HG03196 (cell line): ENCODE measurements around the gene HTT.
A peak's percentile ranks its signal among the peaks of the same experiment; 100 is the strongest.

Experiments
- ATAC-seq: cut with Tn5 transposase; IDR thresholded peaks from one replicate; pipeline ENCODE4 v1.9.1; 2021; ENCODE audit not compliant: unreplicated experiment

HTT gene

DNA sequence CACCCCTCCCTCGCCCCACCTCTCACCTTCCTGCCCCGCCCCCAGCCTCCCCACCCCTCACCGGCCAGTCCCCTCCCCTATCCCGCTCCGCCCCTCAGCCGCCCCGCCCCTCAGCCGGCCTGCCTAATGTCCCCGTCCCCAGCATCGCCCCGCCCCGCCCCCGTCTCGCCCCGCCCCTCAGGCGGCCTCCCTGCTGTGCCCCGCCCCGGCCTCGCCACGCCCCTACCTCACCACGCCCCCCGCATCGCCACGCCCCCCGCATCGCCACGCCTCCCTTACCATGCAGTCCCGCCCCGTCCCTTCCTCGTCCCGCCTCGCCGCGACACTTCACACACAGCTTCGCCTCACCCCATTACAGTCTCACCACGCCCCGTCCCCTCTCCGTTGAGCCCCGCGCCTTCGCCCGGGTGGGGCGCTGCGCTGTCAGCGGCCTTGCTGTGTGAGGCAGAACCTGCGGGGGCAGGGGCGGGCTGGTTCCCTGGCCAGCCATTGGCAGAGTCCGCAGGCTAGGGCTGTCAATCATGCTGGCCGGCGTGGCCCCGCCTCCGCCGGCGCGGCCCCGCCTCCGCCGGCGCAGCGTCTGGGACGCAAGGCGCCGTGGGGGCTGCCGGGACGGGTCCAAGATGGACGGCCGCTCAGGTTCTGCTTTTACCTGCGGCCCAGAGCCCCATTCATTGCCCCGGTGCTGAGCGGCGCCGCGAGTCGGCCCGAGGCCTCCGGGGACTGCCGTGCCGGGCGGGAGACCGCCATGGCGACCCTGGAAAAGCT lies at the start of gene HTT, which contains the start of gene HTT-AS:
Gene HTT (plus strand): TSS at position 604 of the 768 bp plus-strand sequence. CDS start 145 bp downstream, at position 749.
Gene HTT-AS (minus strand): TSS at position 461 of the 768 bp plus-strand sequence.
- peak; percentile 65 for ATAC-seq

DNA sequence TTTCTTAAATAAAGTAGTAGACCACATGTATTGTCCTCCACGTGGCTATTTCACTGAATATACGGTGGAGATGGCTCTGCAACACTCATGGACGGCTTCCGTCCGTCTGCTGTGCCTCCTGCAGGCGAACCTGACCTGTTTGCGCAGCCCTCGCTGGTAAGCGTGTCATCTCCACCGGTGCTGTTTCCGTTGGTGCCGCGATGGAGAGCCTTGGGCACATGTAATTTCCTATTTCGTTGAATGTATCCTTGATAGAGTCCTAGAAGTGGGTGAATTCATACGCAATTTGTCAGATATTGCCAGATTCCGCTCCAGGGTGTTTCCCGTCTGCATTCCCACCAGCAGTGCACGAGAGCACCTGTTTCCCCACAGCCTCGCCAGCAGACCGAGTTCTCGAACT lies 48.6 kb upstream of the HTT start:
- ATAC-seq: no peak

DNA sequence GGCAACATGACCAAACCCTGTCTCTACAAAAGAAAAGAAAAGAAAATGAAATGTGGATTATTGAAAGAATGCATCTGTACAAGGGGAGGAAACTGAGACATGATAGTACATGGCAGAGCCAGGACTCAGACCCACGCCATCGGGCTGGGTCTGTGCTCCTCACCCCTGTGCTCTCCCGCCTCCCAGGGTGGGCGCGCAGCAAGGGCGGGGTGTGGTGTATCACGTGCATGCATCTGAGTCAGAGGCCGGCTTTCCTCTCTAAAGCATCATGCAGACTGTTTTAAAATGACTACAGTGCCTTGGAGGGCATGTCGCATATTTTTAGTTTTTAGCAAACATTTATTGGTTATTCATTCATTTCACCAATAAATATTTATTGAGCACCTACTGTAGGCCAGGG lies 47.9 kb upstream of the HTT start:
- ATAC-seq: no peak

DNA sequence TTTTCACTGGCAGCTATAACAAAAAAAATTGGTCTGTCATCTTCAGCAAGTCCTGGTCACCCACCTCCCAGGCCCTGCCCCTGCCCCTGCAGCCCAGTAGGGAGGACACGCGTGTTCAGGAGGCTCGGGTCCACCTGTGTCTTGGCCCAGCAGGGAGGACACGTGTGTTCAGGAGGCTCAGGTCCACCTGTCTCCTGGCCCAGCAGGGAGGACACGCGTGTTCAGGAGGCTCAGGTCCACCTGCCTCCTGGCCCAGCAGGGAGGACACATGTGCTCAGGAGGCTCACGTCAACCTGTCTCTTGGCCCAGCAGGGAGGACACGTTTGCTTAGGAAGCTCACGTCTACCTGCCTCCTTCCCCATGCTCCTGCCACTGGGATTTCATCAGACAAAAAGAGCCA lies 45.0 kb upstream of the HTT start:
- no peak for ATAC-seq

DNA sequence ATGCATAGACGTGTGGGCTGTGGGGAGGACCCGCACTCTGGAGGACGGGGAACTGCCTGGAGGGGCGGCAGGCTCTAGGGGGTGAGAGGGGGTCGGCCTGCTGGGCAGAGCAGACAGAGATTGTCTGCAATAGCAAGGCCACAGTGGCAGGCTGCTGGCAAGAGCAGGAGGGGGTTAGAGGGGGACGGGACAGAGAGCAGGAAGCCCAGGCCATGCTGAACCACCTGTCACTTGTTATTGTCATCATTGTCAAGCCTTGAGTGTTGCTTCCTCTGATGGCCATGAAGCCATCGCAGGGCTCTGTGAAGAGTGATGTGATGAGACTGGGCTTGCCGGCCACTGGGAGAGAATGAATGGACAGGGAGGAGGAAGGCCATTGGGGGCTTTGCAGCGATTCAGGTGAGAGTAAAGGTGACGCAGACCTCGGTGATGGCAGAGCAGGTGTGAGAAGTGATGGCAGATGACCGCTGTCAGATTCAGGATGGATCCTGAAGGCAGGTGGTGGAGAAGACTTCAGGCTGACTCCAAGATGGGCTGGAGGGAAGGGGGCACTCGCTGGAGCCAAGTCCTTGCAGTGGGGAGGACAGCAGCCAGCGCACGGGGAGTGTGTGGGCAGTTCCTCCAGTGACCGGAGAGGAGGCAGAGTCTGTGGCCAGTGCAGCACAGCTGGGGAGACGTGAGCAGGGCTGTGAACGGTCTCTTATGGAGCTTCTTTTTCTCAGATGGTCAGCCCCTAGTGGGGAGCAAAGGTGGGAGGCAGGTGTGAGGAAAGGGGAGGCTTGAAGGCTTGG lies 43.7 kb upstream of the HTT start:
- no peak for ATAC-seq

DNA sequence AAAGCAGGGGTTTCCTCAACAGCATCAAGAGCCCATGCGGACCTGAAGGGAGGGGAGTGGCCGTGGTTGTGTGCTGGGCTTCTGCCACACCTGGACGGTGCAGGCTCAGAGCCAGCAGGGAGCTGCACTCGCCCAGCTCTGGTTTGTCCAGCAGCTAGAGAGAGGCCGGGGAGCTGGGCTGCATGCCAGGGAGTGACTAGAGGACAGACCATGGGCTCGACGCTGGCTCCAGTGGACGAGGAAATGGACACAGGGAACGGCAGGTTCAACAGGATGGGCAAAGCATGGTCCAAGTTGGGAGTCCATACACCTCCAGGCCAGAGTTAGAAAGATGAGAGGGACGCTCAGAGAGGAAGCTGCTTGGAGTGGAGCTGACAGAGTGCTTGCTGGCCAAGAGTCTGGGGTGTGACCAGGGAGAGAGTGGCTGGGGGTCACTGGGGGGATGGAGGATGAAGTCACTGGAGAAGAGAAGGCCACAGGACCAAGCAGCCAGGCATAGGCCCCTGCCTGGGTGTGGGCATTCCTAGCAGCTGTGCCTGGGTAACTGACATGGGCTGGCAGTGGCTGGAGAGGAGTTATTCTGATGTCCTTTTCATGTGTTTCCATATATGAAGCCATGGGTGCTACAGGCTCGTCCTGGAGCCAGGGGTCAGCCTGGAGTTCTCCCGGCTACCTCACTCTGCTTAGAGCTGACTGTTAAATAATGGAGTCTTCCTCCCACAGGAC lies 43.0 kb upstream of the HTT start:
- ATAC-seq: no peak

DNA sequence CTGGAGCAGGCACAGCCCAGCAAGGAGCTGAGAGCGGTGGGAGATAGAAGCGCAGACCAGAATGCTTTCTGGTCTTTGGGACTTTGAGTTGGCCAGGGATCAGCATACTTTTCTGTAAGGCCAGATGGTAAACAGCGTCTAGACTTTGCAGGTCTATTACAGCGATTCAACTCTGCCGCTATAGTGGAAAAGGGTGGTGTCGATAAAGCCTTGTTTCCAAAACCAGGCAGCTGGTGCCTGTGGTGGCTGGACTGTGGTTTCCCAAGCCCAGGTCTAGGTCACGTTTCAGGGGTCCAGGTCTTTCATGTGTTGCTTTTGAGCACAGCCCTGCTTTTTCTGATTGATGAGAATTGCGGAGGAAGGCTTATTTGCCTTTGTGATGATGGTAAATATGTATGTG lies 40.2 kb upstream of the HTT start:
- ATAC-seq: no peak

DNA sequence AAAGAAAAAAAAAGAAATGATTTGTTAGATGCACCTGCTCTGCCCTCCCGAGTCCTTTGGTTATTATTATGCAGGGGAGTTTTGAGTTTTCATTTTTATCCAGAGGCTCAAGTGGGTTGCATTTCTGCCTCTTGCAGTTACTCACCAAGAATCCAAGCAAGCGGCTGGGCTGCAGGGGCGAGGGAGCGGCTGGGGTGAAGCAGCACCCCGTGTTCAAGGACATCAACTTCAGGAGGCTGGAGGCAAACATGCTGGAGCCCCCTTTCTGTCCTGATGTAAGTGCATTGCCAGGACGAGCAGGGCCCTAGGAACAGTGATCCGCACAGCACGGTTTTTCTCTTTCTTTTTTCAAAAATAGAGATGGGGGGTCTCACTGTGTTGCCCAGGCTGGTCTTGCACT lies 39.2 kb upstream of the HTT start:
- no peak for ATAC-seq

DNA sequence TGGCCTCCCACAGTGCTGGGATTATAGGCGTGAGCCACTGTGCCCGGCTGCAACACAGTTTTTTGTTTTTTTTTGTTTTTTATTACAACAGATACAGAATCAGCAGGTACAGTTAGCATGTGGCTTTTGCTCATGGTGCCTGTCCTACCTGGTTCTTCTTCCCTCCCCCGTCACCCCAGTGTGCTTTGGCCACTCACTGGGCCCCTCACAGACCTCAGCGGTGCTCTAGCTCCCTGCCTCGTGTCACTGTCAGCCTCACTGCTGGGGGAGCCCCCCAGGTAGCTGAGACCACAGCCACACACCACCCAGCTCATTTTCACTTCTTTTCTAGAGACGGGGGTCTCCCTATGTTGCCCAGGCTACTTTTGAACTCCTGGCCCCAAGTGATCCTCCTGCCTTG lies 38.8 kb upstream of the HTT start:
- ATAC-seq: no peak

DNA sequence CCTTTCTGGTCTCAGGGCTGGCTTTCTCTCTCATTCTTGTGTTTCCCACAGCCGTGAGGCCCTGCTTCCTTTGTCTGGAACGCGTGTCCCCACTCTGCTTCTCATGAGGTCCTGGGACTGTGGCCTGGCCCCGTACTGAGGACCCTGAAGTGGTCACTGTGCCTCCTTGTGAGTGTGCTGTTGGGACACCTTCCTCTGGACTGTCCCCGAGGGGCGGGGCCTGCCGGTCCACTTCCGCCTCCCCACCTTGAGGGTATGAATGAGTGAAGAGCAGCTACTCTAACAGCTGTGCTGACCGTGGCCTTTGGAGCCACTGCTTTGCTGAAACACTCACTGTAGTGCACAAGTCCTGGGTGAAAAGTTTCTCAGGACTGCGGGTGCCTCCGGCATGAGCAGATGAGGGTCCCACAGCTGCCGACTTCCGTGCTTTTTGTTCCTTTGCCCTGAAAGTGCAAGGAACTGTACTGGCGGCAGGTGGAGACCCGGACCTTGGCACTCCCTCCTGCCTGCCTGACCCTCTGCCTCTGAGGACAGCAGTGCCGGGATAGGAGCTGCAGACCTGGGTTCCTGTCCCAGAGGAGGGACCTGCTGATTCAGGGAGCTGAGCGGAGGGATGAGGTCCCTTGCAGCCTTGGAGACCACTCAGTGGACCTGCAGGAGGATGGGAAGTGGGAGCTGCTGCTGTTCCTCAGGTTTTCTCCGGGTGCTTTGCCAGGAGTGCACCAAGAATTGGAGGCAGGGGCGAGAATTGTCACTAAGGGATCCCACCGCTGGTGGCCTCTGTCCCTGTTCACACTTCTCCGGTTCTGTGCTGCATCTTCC lies 38.1 kb upstream of the HTT start:
- ATAC-seq: no peak

DNA sequence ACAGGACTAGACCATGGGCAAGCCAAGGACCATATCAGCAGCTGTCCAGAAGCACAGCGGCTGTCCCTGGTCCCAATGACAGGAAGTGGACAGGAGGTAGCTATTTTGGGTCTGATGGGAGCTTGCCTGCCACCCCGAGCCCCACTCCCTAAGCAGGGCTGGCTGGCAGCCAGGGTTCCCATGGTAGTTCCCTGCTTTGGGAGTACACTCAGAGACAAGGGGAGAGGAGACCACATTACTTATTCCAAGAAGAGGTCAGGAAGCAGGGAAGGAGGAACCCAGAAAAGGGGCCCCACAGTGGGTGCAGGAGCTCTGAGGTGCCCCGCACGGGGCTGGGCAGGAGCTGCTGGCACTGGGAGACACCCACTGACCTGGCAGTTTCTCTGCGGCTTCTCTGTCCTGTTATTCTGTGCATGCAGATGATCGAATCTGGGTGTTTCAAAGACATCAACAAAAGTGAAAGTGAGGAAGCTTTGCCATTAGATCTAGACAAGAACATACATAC lies 36.5 kb upstream of the HTT start:
- no peak for ATAC-seq

DNA sequence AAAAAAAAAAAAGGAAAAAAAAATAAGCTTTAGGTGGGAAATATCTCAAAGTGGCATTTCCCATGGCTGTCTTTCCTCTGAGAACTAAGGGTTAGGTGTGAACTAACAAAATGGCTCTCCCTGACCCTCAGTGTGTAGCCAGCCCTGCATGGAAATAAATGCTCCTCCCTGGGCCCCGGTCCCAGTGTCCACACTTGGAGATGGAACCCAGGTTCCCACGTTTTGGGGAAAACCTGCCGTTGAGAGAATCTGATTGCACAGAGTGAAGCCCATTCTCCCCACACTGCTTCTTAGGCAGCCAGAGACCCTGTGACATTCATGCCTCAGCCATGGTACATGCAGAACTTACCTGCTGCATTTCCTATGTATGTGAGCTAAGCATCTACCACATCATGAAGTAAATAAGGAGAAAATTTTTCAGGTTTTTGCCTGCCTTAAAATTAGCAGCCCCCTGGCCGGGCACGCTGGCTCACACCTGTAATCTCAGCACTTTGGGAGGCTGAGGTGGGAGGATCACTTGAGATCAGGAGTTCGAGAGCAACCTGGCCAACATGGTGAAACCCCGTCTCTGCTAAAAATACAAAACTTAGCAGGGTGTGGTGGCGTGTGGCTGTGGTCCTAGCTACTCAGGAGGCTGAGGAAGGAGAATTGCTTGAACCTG lies 34.6 kb upstream of the HTT start:
- ATAC-seq: no peak

DNA sequence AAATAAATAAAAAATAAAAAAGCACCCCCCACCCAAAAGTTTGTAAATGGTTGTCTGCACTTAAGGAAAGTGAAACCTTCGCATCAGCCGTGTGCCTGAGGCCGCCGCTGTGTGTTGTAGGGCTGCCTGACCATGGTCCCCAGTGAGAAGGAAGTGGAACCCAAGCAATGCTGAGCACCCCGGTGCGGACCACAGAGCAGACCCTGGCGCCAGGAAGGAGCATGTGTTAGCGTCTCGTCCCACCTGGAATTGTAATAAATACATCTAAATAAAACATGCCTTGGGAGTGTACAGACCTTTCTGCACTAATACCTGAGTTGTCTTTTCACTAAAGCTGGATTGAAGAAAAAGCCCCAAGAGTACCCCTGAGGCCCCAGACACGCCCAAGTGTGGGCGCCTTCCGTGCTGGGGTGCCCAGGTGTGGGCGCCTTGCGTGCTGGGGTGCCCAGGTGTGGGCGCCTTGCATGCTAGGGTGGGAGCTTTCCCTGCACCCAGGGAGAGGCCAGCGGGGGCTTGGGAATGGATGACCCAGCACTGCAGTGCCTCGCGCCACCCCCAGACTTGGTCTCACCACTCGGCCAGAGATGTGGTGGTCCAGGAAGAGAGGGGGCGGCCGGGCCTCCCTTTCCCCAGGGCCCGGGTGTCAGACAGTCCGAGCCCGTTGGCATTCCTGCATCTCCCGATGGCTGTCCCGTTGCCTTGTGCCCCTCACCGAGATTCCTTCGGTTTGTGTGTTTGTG lies 33.9 kb upstream of the HTT start:
- no peak for ATAC-seq

DNA sequence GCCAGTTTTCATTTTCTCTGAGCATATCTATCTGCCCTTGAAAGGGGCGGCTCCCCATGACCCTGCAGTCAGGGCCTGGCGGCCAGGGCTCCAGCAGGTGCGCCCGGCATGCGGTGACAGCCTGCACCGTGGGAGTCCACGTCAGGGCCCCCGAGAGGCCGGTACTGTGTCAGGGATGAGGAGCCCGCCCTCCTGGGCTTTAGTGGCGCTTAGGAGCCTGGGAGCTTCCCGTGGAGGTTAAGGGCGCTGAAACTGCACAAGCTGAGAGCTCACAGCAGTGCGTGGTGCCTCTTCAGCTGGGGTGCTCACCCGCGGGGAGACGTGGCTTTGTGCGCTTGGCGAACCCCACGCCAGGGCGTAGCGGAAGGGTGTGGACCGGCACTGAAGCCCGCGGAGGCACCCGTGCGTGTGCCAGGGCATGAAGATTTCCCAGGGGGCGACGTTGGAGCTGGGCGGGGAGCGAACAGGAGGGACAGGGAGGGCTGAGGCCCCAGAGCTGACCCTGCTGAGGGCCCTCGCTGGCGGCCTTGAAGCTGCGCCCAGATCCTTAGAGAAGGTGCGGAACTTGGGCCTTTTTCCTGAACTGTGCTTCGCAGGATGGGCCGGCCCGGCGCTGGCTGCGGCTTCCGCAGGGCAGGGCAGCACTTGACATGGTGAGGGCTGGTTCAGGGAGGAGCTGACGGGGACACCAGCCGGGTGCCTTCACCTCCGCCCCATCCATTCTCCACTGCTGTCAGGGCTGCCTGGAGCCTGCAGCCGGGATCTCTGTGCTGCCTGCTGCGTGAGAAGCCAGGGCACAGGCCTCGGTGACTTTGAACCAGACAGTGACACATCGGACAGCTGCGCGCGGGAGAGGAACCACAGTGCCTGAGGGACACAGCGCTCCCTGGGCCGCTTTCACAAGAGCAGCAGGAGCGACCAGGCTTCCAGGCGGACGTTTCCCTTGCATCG lies 33.0 kb upstream of the HTT start:
- no peak for ATAC-seq

DNA sequence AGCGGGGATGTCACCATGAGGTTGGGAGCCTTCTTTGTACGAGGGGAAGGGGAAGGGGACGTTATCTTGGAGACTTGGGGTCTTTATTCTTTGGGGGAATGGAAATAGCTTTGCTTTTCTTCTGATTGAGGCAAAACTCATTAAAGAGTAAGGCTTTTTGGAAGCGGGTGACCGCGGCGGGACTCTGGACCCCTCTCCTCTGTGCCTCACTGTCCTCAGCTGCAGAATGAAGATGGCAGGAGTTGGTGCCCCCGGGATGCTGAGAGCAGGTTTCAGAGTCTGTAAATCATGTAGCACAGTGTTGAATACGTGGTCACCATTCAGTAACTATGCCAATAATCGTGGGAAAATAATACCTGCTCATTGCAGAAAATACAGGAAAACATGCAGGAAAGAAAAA lies 32.3 kb upstream of the HTT start:
- ATAC-seq: no peak

DNA sequence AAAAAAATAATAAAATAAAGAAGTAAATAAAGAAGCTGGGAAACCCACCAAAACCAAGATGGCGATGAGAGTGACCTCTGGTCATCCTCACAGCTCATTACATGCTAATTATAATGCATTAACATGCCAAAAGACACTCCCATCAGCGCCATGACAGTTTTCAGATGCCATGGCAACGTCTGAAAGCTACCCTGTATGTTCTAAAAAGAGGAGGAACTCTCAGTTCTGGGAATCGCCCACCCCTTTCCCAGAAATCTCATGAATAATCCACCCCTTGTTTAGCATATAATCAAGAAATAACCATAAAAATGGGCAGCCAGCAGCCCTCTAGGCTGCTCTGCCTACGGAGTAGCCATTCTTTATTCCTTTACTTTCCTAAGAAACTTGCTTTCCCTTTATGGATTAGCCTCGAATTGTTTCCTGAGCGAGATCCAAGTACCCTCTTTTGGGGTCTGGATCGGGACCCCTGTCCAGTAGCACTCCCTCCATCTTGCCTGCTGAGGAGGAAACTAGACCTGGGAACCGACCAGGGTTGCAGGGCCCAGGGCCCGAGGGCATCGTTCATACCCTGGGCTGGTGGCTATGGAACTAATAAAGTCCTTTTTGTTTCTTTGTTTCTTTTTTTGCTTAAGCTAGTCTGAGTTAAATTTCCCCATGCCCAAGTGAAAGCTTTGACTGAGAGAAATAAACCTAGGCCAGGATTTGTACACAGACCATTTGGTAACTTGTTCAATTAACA lies 31.0 kb upstream of the HTT start:
- no peak for ATAC-seq
